ENCODE results near the gene CFAP47.

DNA sequence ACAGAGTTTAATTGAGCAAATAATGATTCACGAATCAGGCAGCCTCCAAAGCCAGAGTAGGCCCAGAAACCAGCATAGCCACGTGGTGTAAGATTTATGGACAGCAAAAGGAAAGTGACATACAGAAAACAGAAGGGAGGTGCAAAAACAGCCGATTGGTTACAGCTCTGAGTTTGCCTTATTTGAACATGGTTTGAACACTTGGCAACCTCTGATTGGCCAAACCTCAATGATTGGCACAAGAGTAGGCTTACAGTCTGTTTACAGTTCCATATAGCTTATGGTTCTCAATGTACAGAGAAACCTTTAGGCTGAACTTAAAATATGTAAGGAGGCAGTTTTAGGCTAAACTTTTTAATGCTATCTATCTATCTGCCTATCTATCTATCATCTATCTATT is 394.8 kb downstream of the CFAP47 start:
- TF ChIP-seq TAF1 (IDR thresholded peaks at IDR 0.05; ENCODE audit: borderline replicate concordance, insufficient read depth, low read length) (no peak), POLR2AphosphoS5 (IDR thresholded peaks at IDR 0.05; ENCODE audit: low read depth, low read length) (no peak), SIN3A (IDR thresholded peaks at IDR 0.05; ENCODE audit: borderline replicate concordance, insufficient read depth, low read length) (no peak)
- TF ChIP-seq, protein P1, sequence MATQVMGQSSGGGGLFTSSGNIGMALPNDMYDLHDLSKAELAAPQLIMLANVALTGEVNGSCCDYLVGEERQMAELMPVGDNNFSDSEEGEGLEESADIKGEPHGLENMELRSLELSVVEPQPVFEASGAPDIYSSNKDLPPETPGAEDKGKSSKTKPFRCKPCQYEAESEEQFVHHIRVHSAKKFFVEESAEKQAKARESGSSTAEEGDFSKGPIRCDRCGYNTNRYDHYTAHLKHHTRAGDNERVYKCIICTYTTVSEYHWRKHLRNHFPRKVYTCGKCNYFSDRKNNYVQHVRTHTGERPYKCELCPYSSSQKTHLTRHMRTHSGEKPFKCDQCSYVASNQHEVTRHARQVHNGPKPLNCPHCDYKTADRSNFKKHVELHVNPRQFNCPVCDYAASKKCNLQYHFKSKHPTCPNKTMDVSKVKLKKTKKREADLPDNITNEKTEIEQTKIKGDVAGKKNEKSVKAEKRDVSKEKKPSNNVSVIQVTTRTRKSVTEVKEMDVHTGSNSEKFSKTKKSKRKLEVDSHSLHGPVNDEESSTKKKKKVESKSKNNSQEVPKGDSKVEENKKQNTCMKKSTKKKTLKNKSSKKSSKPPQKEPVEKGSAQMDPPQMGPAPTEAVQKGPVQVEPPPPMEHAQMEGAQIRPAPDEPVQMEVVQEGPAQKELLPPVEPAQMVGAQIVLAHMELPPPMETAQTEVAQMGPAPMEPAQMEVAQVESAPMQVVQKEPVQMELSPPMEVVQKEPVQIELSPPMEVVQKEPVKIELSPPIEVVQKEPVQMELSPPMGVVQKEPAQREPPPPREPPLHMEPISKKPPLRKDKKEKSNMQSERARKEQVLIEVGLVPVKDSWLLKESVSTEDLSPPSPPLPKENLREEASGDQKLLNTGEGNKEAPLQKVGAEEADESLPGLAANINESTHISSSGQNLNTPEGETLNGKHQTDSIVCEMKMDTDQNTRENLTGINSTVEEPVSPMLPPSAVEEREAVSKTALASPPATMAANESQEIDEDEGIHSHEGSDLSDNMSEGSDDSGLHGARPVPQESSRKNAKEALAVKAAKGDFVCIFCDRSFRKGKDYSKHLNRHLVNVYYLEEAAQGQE (IDR thresholded peaks at IDR 0.05; ENCODE audit: insufficient read depth in 1 of 2, low read depth in 2 of 2, low read length in 2 of 2) = no peak
